Measurements from ENCODE around the gene RAB3C. TPM values are rescaled to one million over a fixed set of nuclear protein-coding genes. Genes with fewer than 3 reads are reported as not detected.
"Not testable (repeated sequence)": the region's sequence is repeated elsewhere in the genome, so short reads cannot be mapped to it uniquely, and the experiment has no call there.

The RAB3C gene
- total RNA-seq, 1 donor from 2014 or later = 3.0 TPM

DNA sequence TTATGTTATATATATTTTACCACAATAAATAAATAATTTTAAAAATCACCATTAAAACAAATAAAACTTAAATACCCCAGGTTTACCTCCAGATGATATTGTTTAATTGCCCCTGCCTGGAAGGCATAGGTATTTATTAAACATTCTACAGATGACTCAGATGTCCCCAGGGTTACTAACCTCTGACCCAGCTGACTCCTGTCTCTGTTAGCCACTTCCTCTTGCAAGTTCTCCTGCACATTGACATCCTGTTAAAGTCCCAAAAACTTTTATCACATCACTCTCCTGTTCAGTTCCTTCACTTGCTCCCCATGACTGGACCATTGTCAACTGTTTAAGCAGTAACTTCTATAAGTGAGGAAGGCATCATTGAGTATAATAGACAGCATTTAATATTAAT, 37.0 kb upstream of the RAB3C start:
- H3K36me3 ChIP-seq = no peaks in the 10 kb centered on the region
- no peak overlapping the region for H3K4me3 ChIP-seq
- DNase-seq (ENCODE audit: low spot score in 2 of 2) = no peak
- TF ChIP-seq, protein P1, sequence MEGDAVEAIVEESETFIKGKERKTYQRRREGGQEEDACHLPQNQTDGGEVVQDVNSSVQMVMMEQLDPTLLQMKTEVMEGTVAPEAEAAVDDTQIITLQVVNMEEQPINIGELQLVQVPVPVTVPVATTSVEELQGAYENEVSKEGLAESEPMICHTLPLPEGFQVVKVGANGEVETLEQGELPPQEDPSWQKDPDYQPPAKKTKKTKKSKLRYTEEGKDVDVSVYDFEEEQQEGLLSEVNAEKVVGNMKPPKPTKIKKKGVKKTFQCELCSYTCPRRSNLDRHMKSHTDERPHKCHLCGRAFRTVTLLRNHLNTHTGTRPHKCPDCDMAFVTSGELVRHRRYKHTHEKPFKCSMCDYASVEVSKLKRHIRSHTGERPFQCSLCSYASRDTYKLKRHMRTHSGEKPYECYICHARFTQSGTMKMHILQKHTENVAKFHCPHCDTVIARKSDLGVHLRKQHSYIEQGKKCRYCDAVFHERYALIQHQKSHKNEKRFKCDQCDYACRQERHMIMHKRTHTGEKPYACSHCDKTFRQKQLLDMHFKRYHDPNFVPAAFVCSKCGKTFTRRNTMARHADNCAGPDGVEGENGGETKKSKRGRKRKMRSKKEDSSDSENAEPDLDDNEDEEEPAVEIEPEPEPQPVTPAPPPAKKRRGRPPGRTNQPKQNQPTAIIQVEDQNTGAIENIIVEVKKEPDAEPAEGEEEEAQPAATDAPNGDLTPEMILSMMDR (IDR thresholded peaks at IDR 0.05) = no peak
- no peaks in the 10 kb centered on the region for H3K9me3 ChIP-seq
- H3K4me1 ChIP-seq = no peaks in the 10 kb centered on the region
- intact Hi-C loops (cut with DNase I) = no loop called here
- H3K27ac ChIP-seq = no peak overlapping the region
- no peaks in the 10 kb centered on the region for H3K27me3 ChIP-seq

- intact Hi-C loops (cut with DNase I) = no loop called here
- no peaks in the 10 kb centered on the region for H3K27me3 ChIP-seq
- no peak overlapping the region for H3K27ac ChIP-seq
- H3K9me3 ChIP-seq = no peaks in the 10 kb centered on the region
- no peaks in the 10 kb centered on the region for H3K4me1 ChIP-seq
- TF ChIP-seq, protein P1 (IDR thresholded peaks at IDR 0.05) = no peak
- no peaks in the 10 kb centered on the region for H3K36me3 ChIP-seq
- DNase-seq (ENCODE audit: low spot score in 2 of 2) = no peak
- no peak overlapping the region for H3K4me3 ChIP-seq
Measured at GRCh38 chr5:58548068-58548467, 34.8 kb upstream of the RAB3C start.

DNA sequence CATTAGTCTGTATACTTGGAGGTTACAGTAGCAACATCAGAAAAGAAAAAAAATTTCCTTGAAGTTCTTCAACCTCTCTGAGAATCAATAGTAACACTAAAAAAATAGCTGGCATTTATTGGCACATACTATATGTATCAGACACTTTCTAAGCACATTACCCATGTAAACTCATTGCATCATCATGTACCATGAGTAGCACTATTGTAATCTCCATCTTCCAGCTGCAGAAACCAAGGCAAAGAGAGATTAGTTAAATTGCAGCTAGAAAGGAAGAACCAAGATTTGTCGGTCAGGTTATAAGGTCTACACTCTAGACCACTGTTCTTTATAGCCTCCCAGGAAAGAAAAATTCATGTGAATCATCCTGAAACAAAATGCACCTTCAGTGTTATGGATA, 31.4 kb upstream of the RAB3C start:
- DNase-seq (ENCODE audit: low spot score in 2 of 2) = no peak
- no peaks in the 10 kb centered on the region for H3K36me3 ChIP-seq
- intact Hi-C loops (cut with DNase I) = no loop called here
- H3K27me3 ChIP-seq = no peaks in the 10 kb centered on the region
- H3K4me1 ChIP-seq = no peaks in the 10 kb centered on the region
- TF ChIP-seq, protein P1 (IDR thresholded peaks at IDR 0.05) = no peak
- no peak overlapping the region for H3K27ac ChIP-seq
- no peak overlapping the region for H3K4me3 ChIP-seq
- H3K9me3 ChIP-seq = no peaks in the 10 kb centered on the region

GRCh38 chr5:58557665-58558338, 25.1 kb upstream of the RAB3C start:
- intact Hi-C loops (cut with DNase I); H3K27ac ChIP-seq; H3K9me3 ChIP-seq; H3K27me3 ChIP-seq; H3K4me3 ChIP-seq; DNase-seq (ENCODE audit: low spot score in 2 of 2); H3K36me3 ChIP-seq; H3K4me1 ChIP-seq: not testable (repeated sequence)

DNA sequence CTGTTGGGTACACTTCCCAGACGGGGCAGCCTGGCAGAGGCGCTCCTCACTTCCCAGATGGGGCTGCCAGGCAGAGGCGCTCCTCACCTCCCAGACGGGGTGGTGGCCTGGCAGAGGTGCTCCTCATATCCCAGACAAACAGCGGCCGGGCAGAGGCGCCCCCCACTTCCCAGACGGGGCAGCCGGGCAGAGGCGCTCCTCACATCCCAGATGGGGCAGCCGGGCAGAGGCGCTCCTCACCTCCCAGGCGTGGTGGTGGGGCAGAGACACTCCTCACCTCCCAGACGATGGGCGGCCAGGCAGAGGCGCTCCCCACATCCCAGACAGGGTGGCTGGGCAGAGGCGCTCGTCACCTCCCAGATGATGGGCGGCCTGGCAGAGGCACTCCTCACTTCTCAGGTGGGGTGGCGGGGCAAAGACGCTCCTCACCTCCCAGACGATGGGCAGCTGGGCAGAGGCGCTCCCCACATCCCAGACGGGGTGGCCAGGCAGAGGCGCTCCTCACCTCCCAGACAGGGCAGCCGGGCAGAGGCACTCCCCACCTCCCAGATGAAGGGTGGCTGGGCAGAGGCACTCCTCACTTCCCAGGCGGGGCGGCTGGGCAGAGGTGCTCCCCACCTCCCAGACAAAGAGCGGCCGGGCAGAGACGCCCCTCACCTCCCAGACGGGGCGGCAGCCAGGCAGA, 19.7 kb upstream of the RAB3C start:
- intact Hi-C loops (cut with DNase I); H3K4me1 ChIP-seq; H3K9me3 ChIP-seq; H3K27me3 ChIP-seq; DNase-seq (ENCODE audit: low spot score in 2 of 2); H3K4me3 ChIP-seq; H3K27ac ChIP-seq; H3K36me3 ChIP-seq: not testable (repeated sequence)

DNA sequence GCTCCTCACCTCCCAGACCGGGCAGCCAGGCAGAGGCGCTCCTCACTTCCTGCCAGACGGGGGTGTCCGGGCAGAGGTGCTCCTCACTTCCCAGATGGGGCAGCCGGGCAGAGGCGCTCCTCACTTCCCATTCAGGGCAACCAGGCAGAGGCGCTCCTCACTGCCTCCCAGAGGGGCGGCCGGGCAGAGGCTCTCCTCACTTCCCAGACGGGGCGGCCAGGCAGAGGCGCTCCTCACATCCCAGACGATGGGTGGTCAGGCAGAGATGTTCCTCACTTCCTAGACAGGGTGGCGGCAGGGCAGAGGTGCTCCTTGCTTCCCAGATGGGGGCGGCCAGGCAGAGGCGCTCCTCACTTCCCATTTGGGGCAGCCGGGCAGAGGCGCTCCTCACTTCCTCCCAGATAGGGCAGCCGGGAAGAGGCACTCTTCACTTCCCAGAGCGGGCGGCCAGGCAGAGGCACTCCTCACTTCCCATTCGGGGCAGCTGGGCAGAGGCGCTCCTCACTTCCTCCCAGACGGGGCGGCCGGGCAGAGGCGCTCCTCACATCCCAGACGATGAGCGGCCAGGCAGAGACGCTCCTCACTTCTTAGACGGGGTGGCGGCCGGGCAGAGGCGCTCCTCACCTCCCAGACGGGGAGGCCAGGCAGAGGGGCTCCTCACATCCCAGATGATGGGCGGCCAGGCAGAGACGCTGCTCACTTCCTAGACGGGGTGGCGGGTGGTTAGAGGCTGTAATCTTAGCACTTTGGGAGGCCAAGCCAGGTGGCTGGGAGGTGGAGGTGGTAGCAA, 18.6 kb upstream of the RAB3C start:
- H3K4me1 ChIP-seq; intact Hi-C loops (cut with DNase I); H3K36me3 ChIP-seq; H3K27ac ChIP-seq; H3K4me3 ChIP-seq; DNase-seq (ENCODE audit: low spot score in 2 of 2); H3K27me3 ChIP-seq; H3K9me3 ChIP-seq: not testable (repeated sequence)

DNA sequence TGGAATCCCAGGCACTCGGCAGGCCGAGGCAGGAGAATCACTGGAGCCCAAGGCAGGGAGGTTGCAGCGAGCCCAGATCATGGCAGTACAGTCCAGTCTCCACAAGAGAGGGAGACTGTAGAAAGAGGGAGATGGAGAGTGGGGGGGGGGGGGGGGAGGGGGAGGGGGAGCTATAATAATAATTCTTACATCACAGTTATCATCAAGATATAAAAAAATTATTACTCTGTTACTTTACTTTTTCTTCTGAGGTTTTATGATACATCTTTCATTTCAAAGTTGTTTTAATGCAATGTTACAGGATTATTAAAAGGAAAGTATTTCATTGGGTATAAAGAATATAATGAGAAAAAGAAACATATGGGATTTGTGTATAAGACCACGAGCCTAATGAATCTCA, 17.8 kb upstream of the RAB3C start:
- DNase-seq (ENCODE audit: low spot score in 2 of 2) = no peak
- no peaks in the 10 kb centered on the region for H3K36me3 ChIP-seq
- H3K27me3 ChIP-seq = no peaks in the 10 kb centered on the region
- H3K27ac ChIP-seq = no peak overlapping the region
- TF ChIP-seq, protein P1 (IDR thresholded peaks at IDR 0.05) = no peak
- H3K9me3 ChIP-seq = peaks cover 0 to 6% of the 10 kb centered on the region in 2 donors
- no peaks in the 10 kb centered on the region for H3K4me1 ChIP-seq
- no peak overlapping the region for H3K4me3 ChIP-seq
- intact Hi-C loops (cut with DNase I) = no loop called here
